ENCODE measurements around the gene ADCY9. TPM values are rescaled to one million over a fixed set of nuclear protein-coding genes. Genes with fewer than 3 reads are reported as not detected.

Gene ADCY9
- polyA plus RNA-seq, 1 donor (not counting 4 experiments of a cell fraction or from before 2014, with no cell fraction given): 3.0 TPM

DNA sequence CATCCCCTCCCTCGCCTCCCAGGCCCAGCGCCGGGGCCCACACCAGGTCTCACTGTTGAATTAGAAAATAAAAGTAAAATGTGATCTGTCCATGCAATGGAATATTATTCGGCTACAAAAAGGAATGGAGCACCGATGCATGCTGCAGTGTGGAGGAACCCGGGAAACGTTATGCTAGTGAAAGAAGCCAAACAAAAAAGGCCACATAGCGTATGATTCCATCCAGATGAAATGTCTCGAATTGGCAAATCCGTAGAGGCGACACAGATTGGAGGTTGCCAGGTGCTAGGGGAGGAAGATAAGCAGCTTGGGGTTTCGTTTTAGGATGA lies 972 bp upstream of the ADCY9 start:
- Histone ChIP-seq H3K27ac (ENCODE audit: control insufficient read depth, insufficient read depth, low read length) (no peak overlapping the region), H4K20me1 (ENCODE audit: control insufficient read depth, extremely low read depth, insufficient read depth, low read length) (no peaks in the 10 kb centered on the region), H2AFZ (ENCODE audit: control insufficient read depth, low read length) (peak overlapping the region; percentile 64), H3K9me3 (ENCODE audit: control insufficient read depth, low read depth, low read length) (no peaks in the 10 kb centered on the region), H3K36me3 (ENCODE audit: control insufficient read depth in 2 of 2, extremely low read depth in 1 of 2, insufficient read depth in 2 of 2, low read length in 2 of 2) (peaks cover 0 to 3% of the 10 kb centered on the region in 2 experiments), H3K4me3 (ENCODE audit: control insufficient read depth in 2 of 3, extremely low read depth in 1 of 3, insufficient read depth in 2 of 3, low read depth in 1 of 3, low read length in 3 of 3) (no peak overlapping the region), H3K27me3 (ENCODE audit: control insufficient read depth, extremely low read depth, insufficient read depth, low read length) (no peaks in the 10 kb centered on the region), H3K4me1 (ENCODE audit: control insufficient read depth, extremely low read depth, insufficient read depth, low read length) (peaks cover 16% of the 10 kb centered on the region), H3K9me1 (ENCODE audit: control insufficient read depth, extremely low read depth, insufficient read depth, low read length) (no peaks in the 10 kb centered on the region), H3K9ac (ENCODE audit: control insufficient read depth, extremely low read depth, insufficient read depth, low read length) (no peak overlapping the region), H3K4me2 (ENCODE audit: control insufficient read depth, extremely low read depth, insufficient read depth, low read depth, low read length) (peak overlapping the region; percentile 90), H3K79me2 (ENCODE audit: control insufficient read depth, insufficient read depth, low read length) (peaks cover 11% of the 10 kb centered on the region)
- dilution Hi-C loops (cut with MboI; ENCODE audit: extremely low pct_ligation_motif_present, low sequenced_read_pairs): no loop called here
- TF ChIP-seq, protein P1, sequence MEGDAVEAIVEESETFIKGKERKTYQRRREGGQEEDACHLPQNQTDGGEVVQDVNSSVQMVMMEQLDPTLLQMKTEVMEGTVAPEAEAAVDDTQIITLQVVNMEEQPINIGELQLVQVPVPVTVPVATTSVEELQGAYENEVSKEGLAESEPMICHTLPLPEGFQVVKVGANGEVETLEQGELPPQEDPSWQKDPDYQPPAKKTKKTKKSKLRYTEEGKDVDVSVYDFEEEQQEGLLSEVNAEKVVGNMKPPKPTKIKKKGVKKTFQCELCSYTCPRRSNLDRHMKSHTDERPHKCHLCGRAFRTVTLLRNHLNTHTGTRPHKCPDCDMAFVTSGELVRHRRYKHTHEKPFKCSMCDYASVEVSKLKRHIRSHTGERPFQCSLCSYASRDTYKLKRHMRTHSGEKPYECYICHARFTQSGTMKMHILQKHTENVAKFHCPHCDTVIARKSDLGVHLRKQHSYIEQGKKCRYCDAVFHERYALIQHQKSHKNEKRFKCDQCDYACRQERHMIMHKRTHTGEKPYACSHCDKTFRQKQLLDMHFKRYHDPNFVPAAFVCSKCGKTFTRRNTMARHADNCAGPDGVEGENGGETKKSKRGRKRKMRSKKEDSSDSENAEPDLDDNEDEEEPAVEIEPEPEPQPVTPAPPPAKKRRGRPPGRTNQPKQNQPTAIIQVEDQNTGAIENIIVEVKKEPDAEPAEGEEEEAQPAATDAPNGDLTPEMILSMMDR (optimal IDR thresholded peaks at IDR 0.05 in 1 of 3, IDR thresholded peaks at IDR 0.05 in 1 of 3, conservative IDR thresholded peaks at IDR 0.05 in 1 of 3; ENCODE audit: extremely low read depth in 1 of 3, insufficient read depth in 2 of 3, low read length in 3 of 3): no peak
- DNase-seq (ENCODE audit: low read depth, low spot score): no peak
- FAIRE-seq: peak; percentile 17

DNA sequence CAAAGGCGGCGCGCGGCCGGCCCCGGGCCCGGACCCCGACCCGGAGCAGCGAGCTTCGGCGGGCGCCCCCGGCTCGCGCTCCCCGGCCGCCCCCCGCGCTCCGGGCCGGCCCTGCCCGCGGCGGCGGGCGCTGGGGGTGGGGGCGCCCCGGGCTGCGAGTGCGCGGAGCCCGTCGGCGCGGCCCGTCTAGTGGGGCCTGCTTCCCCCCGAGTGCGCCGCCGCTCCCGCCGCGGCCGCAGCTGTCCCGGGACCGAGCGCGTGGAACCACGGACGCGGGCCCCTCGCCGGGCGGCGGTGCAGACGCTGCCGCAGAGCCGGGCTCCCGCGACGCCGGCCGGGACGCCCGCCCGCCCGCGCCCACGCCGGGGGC lies 308 bp downstream of the ADCY9 start:
- H3K4me2 ChIP-seq (ENCODE audit: control insufficient read depth, extremely low read depth, insufficient read depth, low read depth, low read length): no peak overlapping the region
- H3K27me3 ChIP-seq (ENCODE audit: control insufficient read depth, extremely low read depth, insufficient read depth, low read length): no peaks in the 10 kb centered on the region

More for the DNA sequence above, 308 bp downstream of the ADCY9 start:
- DNase-seq (ENCODE audit: low read depth, low spot score): no peak
- Histone ChIP-seq H3K79me2 (ENCODE audit: control insufficient read depth, insufficient read depth, low read length) (peaks cover 13% of the 10 kb centered on the region), H3K9ac (ENCODE audit: control insufficient read depth, extremely low read depth, insufficient read depth, low read length) (no peak overlapping the region), H3K36me3 (ENCODE audit: control insufficient read depth in 2 of 2, extremely low read depth in 1 of 2, insufficient read depth in 2 of 2, low read length in 2 of 2) (peaks cover 0 to 3% of the 10 kb centered on the region in 2 experiments), H3K9me3 (ENCODE audit: control insufficient read depth, low read depth, low read length) (no peaks in the 10 kb centered on the region), H3K4me1 (ENCODE audit: control insufficient read depth, extremely low read depth, insufficient read depth, low read length) (peaks cover 27% of the 10 kb centered on the region), H4K20me1 (ENCODE audit: control insufficient read depth, extremely low read depth, insufficient read depth, low read length) (no peaks in the 10 kb centered on the region), H3K9me1 (ENCODE audit: control insufficient read depth, extremely low read depth, insufficient read depth, low read length) (no peaks in the 10 kb centered on the region), H3K27ac (ENCODE audit: control insufficient read depth, insufficient read depth, low read length) (no peak overlapping the region), H3K4me3 (ENCODE audit: control insufficient read depth in 2 of 3, extremely low read depth in 1 of 3, insufficient read depth in 2 of 3, low read depth in 1 of 3, low read length in 3 of 3) (peak overlapping the region in 2 of 3 experiments; percentile 46 to 57), H2AFZ (ENCODE audit: control insufficient read depth, low read length) (no peak overlapping the region)
- dilution Hi-C loops (cut with MboI; ENCODE audit: extremely low pct_ligation_motif_present, low sequenced_read_pairs): no loop called here
- TF ChIP-seq, protein P1 (optimal IDR thresholded peaks at IDR 0.05 in 1 of 3, IDR thresholded peaks at IDR 0.05 in 1 of 3, conservative IDR thresholded peaks at IDR 0.05 in 1 of 3; ENCODE audit: extremely low read depth in 1 of 3, insufficient read depth in 2 of 3, low read length in 3 of 3): no peak
- TF ChIP-seq EZH2 (IDR thresholded peaks at IDR 0.05; ENCODE audit: low read length): no peak
- no peak for FAIRE-seq
